Measurements from ENCODE around the gene PAPPA.

Gene PAPPA

GRCh38 chr9:116406469-116406868 is 252.9 kb downstream of the PAPPA start:
- Histone ChIP-seq H3K27ac (ENCODE audit: extremely low read depth, low read depth, low read length) (no peak overlapping the region), H3K4me1 (ENCODE audit: control insufficient read depth, insufficient read depth, low read length) (no peaks in the 10 kb centered on the region), H3K9me3 (ENCODE audit: control insufficient read depth, insufficient read depth, low read depth, low read length) (no peaks in the 10 kb centered on the region), H3K4me3 (ENCODE audit: low read depth, low read length) (no peak overlapping the region), H3K36me3 (ENCODE audit: control insufficient read depth in 2 of 2, insufficient read depth in 1 of 2, low read length in 2 of 2) (no peaks in the 10 kb centered on the region)
- ChIA-PET POLR2A (no interaction called here), CTCF (interaction anchor here (1.5 kb wide), 1 partner anchor 89 kb away, joined by 3 read pairs; no protein-coding TSS in a partner anchor)
- TF ChIP-seq ZFHX2 (tag by site-specific recombination; conservative IDR thresholded peaks at IDR 0.05) (no peak), PRDM4 (tag by site-specific recombination; IDR thresholded peaks at IDR 0.05) (no peak), HOXA7 (CRISPR knock-in tag; IDR thresholded peaks at IDR 0.05; ENCODE audit: borderline replicate concordance) (no peak), FEZF1 (tag by site-specific recombination; IDR thresholded peaks at IDR 0.05) (no peak), ZBTB1 (tag by site-specific recombination; IDR thresholded peaks at IDR 0.05) (no peak), ZNF585B (tag by site-specific recombination; IDR thresholded peaks at IDR 0.05) (no peak), ZBTB21 (tag by site-specific recombination; IDR thresholded peaks at IDR 0.05) (no peak), PRDM2 (tag by site-specific recombination; IDR thresholded peaks at IDR 0.05; ENCODE audit: borderline replicate concordance) (no peak), ZNF37A (tag by site-specific recombination; IDR thresholded peaks at IDR 0.05) (no peak), KLF8 (tag by site-specific recombination; IDR thresholded peaks at IDR 0.05) (no peak), ZNF843 (tag by site-specific recombination; IDR thresholded peaks at IDR 0.05) (no peak), REST (tag by site-specific recombination; IDR thresholded peaks at IDR 0.05) (no peak)

- Histone ChIP-seq H3K27ac (ENCODE audit: extremely low read depth, low read depth, low read length) (no peak overlapping the region), H3K36me3 (ENCODE audit: control insufficient read depth in 2 of 2, insufficient read depth in 1 of 2, low read length in 2 of 2) (no peaks in the 10 kb centered on the region), H3K9me3 (ENCODE audit: control insufficient read depth, insufficient read depth, low read depth, low read length) (no peaks in the 10 kb centered on the region), H3K4me3 (ENCODE audit: low read depth, low read length) (no peak overlapping the region), H3K4me1 (ENCODE audit: control insufficient read depth, insufficient read depth, low read length) (no peaks in the 10 kb centered on the region)
- TF ChIP-seq ZNF169 (tag by site-specific recombination; IDR thresholded peaks at IDR 0.05): no peak
- no peak for TF ChIP-seq BCL6B (tag by site-specific recombination; IDR thresholded peaks at IDR 0.05)
- TF ChIP-seq ZSCAN16 (tag by site-specific recombination; IDR thresholded peaks at IDR 0.05): no peak
- TF ChIP-seq SCRT1 (tag by site-specific recombination; IDR thresholded peaks at IDR 0.05; ENCODE audit: borderline replicate concordance): no peak
- POLR2A ChIA-PET: no interaction called here
- CTCF ChIA-PET: no interaction called here
Measured at GRCh38 chr9:116409129-116409528, 255.5 kb downstream of the PAPPA start.

All from HEK293 (cell line).